Thyroid gland (tissue), 4 donors: ENCODE data around the gene COA5.

ENCODE experiments used
- CTCF ChIP-seq, 6 experiments: fragments of 200-600 bp in 3 of 6; fragments of 450-650 bp in 3 of 6; sonication (generic) in 3 of 6; IDR thresholded peaks; one replicate each; pipeline ENCODE4 v1.5.1; 2016 to 2019; ENCODE audit warnings: antibody characterized with exemption in 6 of 6, mild to moderate bottlenecking in 2 of 6, inconsistent platforms in 1 of 6, moderate library complexity in 1 of 6
- POLR2A ChIP-seq, 2 donors: fragments of 450-650 bp; IDR thresholded peaks; one replicate each; pipeline ENCODE4 v1.6.1; 2017; ENCODE audit warnings: antibody characterized with exemption in 2 of 2, mild to moderate bottlenecking in 2 of 2, moderate library complexity in 1 of 2

- TF ChIP-seq POLR2A (IDR thresholded peaks at IDR 0.05), result no peak
- TF ChIP-seq CTCF (IDR thresholded peaks at IDR 0.05), result no peak
Observed at GRCh38 chr2:98552499-98553179, 55.7 kb downstream of the COA5 start.
